NB4 (cell line): Measurements from ENCODE around the gene PPFIA1.

ENCODE experiments used
- CTCF ChIP-seq: IDR thresholded peaks from one replicate; pipeline ENCODE4 v1.5.1; 2012; ENCODE audit warnings: low read depth, low read length
- POLR2A ChIP-seq: IDR thresholded peaks from 2 replicates; pipeline ENCODE4 v1.6.1; 2011; ENCODE audit warnings: mild to moderate bottlenecking; ENCODE audit not compliant: insufficient read length; ENCODE audit errors: extremely low read depth

- TF ChIP-seq CTCF (no peak), POLR2A (no peak)
Measured at GRCh38 chr11:70230840-70231710, 39.4 kb upstream of the PPFIA1 start.
